SKM-1 (cell line): ENCODE results near the gene TGFBR2.
A peak's percentile ranks its signal among the peaks of the same experiment; 100 is the strongest.

Experiments
- DNase-seq: peaks from one replicate; lab custom pipeline; 2025; ENCODE audit not compliant: unreplicated experiment; lab: John Stamatoyannopoulos, UW

The TGFBR2 gene

DNA sequence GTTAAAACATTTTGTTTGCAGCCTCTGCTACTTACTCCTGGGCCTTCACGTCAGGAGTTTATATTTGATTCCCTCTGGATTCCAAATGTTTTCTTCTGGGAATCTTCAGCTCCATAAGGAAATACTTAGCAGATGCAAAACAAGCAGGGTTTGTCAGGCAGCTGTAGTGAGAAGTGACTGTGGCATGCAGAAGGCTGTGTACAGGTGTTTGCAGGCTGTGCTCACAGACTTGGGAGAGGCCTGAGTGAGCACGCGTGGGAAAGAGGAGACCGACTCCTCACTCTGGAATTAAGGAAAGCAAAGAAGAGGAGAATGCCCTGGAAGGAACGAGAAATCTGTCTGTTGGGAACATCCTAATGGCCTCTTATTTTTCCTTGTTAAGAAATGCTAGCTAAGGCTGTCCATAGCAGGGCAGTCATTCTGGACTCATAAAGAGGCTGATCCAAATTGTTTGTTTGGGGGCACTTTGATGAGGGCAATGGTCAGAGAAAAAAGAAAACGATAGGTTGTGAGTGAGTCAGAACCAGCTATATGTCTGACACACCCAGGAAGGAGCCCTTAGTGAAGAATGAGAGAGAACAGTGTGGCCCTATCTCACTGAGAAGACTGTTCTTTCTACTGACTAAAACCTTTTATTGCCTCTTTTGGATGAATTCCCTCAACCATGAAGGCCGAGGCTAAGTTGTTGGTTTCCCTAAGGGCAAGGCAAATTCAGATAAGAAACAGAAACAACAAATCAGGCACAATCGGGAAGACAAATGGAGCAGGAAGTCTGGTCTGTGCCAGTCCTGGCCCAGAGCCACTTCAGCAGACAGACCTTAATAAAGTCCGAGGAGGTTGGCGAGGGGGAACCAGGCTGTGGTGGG, 82.6 kb downstream of the TGFBR2 start:
- DNase-seq, result no peak

DNA sequence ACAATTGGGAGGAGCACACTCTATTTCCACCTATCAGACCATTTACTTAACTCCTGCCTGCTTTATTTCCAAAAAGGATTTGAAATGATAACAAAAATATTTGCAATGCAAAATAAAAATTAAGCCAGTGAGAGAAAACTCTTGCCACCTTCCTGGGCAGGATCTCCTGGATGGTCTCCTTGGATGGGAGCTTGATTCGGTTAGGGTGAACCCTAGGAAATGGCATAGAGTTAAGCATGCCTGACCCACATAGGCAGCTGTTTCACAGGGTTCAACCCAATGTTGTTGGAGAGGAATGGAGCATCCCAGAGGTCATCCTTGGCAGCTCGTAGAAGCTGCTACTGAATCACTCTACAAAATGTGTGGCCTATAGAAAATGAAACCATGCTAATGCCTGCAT, 83.8 kb downstream of the TGFBR2 start:
- DNase-seq, result no peak

DNA sequence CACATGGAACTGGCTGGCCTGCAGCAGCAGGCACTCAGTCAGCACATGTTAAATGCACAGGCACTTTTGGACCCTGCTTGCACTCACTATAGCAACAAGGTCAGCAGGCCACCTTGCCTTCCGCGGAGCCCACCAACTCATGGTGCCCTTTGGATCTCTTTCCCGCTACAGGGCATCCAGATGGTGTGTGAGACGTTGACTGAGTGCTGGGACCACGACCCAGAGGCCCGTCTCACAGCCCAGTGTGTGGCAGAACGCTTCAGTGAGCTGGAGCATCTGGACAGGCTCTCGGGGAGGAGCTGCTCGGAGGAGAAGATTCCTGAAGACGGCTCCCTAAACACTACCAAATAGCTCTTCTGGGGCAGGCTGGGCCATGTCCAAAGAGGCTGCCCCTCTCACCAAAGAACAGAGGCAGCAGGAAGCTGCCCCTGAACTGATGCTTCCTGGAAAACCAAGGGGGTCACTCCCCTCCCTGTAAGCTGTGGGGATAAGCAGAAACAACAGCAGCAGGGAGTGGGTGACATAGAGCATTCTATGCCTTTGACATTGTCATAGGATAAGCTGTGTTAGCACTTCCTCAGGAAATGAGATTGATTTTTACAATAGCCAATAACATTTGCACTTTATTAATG, 85.0 kb downstream of the TGFBR2 start:
- no peak for DNase-seq

DNA sequence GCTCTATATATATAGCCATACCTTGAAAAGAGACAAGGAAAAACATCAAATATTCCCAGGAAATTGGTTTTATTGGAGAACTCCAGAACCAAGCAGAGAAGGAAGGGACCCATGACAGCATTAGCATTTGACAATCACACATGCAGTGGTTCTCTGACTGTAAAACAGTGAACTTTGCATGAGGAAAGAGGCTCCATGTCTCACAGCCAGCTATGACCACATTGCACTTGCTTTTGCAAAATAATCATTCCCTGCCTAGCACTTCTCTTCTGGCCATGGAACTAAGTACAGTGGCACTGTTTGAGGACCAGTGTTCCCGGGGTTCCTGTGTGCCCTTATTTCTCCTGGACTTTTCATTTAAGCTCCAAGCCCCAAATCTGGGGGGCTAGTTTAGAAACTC, 85.5 kb downstream of the TGFBR2 start:
- DNase-seq, result no peak

DNA sequence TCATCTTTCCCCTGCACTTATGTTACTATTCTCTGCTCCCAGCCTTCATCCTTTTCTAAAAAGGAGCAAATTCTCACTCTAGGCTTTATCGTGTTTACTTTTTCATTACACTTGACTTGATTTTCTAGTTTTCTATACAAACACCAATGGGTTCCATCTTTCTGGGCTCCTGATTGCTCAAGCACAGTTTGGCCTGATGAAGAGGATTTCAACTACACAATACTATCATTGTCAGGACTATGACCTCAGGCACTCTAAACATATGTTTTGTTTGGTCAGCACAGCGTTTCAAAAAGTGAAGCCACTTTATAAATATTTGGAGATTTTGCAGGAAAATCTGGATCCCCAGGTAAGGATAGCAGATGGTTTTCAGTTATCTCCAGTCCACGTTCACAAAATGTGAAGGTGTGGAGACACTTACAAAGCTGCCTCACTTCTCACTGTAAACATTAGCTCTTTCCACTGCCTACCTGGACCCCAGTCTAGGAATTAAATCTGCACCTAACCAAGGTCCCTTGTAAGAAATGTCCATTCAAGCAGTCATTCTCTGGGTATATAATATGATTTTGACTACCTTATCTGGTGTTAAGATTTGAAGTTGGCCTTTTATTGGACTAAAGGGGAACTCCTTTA, 86.2 kb downstream of the TGFBR2 start:
- no peak for DNase-seq

DNA sequence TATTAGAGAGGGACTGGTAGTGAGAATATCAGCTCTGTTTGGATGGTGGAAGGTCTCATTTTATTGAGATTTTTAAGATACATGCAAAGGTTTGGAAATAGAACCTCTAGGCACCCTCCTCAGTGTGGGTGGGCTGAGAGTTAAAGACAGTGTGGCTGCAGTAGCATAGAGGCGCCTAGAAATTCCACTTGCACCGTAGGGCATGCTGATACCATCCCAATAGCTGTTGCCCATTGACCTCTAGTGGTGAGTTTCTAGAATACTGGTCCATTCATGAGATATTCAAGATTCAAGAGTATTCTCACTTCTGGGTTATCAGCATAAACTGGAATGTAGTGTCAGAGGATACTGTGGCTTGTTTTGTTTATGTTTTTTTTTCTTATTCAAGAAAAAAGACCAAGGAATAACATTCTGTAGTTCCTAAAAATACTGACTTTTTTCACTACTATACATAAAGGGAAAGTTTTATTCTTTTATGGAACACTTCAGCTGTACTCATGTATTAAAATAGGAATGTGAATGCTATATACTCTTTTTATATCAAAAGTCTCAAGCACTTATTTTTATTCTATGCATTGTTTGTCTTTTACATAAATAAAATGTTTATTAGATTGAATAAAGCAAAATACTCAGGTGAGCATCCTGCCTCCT, 87.2 kb downstream of the TGFBR2 start:
- DNase-seq, result peak; percentile 44

DNA sequence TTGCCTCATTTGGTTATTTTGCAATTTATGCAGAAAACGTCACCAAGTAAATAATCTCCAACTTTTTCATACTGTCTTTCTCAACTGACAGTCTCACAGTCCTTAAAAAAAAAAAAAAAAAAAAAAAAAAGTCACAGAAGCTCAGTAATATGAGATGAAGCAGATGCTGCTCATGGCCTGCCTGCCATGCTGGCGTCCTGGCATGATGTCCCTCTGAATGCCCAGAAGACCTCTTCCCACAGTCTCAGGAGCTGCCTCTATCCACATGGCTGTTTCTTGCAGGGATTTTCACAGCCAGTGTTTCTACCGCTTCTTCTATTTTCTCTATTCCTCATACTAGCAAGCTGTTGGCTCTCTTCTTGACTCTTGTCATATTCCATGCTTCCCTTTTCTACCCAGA, 87.7 kb downstream of the TGFBR2 start:
- no peak for DNase-seq

DNA sequence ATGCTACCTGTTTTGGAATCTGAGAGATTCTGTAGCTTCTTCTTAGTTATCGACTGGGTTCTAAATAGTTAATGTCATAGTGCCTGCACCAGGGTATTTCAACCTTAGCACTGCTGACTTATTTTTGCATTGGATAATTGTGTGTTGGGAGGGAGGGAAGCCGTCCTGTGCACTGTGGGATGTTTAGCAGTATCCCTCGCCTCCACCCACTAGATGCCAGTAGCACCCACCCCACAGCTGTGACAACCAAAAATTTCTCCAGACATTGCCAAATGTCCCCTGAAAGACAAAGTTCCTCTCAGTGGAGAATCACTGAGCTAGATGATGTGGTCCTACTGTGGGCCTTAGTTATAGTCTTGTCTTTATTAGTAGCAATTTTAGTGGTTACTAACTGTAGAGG, 88.3 kb downstream of the TGFBR2 start:
- DNase-seq, result no peak

DNA sequence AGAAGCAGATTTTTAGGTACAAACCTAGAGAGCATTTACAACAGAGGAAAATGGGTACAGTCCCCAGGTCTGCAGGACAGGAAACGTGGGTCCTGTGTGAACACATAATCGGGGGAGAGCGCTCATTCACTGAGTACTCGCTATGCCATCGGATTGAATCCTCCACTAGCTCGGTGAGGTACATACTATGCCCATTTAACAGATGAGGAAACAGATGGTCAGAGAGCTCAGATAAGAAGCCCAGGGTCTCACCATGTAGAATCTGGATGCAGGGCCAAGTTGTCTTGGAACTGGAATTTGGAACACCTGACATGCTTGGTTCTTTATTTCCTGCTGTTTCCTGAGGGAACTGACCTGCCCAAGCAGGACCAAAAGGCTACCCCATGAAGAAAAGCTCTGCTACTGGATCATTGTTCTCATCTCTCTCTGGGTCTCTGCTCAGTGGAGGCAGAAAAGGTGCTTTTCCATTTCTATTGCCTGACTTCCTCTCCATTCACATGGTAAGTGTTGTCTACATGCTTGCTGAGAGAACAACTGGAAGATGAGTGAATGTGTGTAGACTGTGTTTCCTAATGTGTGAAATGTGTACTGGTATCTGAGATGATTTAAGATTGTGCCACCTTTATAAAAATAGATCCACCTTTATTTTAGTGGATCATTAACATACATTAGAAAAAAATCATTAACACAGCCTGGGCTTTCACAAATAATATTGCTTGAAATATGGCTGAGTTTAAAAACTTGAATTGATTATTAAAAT, 89.1 kb downstream of the TGFBR2 start:
- no peak for DNase-seq

DNA sequence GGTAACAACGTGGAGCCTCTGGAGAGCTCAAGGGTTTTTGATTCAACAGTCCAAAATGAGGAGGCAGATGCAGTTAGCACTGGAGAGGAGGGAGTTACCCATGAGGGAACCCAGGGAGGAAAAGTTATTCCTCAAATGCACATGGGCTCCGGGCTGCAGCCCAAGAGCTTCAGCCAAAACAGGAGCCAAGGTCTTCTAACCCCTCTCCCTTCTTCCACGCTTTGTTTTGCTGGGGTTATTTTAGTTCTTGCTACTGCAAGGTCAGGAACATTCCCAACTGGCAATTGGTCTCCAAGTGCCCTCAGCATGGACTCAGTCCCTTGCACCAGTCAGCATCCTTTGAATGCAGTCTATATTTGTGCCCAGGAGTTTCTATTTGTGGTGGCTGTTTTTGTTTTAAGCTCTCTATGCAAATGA, 90.0 kb downstream of the TGFBR2 start:
- no peak for DNase-seq

DNA sequence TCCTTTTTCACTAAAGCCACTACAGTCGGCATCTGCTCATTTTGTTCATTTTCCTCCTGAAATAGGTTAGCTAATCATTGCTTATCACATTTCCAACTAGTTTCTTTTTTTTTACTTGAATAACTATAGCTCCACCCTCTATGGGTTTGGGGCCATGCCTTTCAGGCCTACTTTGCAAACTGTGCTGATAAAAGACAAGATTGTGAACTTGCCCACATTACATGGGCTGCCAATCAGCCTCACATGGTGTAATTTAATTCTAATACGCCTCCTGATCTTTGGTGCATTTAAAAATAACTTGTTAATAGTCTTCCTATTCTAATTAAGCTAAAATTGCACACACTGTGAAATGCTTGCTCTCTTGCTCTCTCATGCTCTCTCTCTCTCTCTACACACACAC, 90.5 kb downstream of the TGFBR2 start:
- DNase-seq, result no peak

DNA sequence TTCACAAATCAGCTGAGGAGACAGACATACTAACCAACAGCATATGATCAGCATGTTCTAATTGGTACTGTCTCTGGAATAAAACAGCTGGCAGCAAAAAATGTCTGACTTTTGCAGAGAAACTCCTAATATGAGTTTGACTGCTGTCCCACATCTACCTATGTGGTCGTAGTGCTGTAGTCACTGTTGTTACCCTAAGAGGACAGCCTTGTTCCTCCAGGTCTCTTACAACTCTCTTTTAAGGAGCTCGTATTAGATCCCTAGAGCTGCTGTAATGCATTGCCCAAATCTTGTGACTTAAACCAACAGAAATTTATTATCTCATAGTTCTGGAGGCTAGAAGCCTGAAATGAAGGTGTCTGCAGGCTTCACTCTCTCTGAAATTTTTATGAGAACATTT, 92.1 kb downstream of the TGFBR2 start:
- DNase-seq, result no peak

DNA sequence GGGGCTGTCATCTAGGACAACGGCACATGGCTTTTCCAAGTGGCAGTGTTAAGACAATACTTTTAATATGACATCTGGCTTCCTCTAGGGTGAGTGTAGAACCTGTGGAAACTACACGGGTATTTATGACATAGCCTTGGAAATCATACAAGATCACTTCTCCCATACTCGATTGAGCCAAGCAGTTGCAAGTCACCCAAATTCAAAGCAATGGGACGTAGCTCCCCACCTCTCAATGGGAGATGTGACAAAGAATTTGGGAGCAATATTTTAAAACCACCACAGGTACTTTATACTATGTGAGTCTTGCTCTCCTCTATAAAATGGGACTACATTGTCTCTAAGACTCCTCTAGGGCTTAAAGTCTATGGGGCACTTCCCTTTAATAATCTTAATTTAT, 93.5 kb downstream of the TGFBR2 start:
- DNase-seq, result no peak

DNA sequence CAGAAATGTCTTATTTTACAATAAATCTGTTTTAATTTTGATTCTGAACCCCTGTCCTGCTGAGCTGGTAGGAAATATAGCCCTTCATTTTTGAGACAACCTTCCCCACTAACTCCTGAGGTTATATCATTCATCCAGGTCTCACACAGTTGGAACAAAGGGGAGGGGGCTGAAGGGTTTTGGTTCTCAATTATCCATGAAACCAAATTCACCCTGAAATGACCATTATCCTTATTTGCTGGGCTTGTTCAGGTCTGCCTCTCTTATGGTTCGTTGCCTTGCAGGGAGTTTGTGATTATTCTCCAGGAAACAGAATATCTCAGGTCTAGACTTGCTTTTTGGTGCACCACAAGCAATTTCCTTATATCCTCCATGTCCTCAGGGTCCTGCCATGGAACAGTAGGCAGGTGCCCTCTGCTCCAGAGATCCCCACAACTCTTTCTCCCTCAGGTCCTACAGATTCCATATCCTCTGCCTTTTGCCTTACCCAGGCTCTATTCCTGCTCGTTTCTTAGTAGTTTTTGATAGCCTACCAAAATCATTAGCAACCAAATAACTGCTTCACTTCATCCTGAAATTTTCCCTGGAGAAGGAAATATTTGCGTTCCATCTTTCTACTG, 94.4 kb downstream of the TGFBR2 start:
- DNase-seq, result no peak

DNA sequence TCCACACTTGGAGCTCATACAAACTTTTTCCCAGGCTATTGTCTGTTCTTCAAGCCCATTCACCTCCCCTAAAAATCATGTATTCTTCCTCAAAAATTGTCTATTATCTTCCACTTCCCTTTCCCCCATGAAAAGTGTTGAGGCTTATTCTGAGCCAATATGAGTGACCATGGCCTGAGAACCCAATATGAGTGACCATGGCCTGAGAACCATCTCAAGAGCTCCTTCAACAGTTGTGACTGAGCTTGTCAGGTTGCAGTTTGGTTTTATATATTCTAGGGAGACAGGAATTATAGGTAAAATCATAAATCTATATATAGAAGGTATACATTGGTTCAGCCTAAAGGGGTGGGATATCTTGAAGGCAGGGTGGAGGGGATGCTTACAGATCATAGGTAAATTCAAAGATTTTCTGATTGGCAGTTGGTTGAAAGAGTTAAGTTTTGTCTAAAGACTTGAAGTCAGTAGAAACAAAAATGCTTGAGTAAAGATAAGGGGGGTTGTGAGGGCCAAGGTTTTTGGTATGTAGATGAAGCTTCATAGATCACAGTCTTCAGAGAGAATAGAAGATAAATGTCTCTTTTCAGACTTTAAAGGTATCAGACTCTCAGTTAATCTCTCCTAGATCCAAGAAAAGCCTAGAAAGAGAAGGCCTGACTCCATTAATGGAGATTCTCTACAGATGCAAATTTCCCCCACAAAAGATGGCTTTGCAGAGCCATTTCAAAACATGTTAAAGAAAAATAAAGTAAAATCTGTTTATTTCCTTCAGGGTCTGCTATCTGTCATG, 95.8 kb downstream of the TGFBR2 start:
- no peak for DNase-seq

DNA sequence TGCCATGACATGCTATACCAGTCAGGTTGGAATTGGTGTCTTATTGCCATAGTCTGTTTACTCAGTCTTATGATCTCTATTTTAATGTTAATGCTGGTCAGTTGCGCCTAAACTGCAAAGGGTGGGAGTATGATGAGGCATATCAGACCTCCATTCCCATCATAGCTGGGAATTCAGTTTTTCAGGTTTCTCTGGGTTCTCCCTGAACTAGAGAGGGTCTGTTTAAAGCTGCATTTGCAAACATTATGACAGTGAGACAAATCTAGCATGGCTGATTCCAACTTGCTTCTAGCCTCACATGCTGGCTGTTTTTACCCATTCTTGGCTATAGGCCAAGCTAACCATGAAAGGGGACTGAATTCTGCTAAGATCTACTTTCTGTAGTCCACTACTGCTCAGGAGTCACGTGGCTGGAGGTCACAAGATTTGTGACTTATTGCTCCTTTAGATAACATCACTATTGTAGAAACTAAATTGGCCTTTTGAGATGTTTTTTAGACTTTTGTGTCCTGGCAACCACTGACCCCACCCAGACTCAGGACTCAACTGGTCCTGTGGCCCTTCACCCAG, 96.5 kb downstream of the TGFBR2 start:
- no peak for DNase-seq

DNA sequence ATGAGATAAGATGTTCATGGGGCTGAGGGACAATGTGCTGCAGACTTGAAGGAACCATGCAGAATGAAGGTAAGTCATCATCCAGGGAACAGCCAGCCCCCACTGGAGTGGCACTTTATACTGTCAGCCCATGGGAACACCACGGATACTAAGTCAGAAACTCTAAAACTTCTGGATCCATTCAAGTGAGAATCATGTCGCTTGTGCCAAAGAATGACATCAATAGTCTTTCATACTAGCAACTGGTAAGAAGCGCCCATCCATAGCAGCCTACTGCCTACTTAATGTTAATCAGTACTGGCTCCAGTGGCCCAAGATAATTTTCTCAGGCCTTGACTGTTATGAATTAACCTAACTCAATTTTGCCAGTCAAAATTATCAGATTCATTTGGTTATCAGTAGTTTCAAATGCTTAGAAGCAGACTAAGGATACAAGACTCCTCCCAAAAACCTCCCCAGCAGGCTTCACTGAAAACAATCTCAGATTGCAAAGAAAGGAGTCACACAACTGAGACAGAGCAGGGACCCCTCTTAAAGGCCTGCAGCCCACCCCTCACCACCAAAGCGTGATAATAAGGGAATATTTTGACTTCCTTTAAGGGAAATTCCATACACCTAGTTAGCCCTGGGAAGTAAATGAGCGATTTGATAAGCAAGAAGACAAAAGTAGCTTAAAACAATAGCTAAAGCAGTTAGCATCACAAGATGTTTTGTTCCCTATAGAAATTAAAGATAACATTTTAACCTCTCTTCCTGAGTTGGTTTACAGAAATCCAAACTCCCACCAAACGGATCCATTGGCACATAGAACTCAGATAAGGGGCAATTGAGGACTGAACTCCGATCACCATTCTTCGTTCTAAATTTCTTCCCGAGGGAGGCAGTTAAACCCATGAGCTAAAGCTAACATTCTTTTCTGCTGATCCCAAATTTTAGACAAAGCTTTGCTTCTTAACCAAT, 98.8 kb downstream of the TGFBR2 start:
- DNase-seq, result no peak

DNA sequence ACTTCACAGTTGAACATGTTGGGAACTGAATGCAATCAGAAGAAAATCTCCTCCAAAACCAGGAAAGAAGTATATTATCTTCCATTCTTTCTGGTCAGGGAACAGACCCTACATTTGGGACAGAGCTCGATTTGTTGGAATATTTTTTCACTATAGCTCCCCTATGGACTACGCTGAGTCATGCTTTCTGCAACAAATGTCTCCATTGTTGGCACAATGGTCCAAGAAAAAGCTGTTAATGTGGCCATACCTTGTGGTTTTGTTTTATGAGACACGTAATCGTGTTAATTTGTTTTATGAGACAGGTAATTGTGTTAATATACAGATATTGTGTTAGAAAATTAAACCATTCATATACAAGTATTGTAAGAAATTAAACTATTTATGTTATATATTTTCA, 101.4 kb downstream of the TGFBR2 start:
- DNase-seq, result no peak
